SK-N-MC (cell line): ENCODE results near the gene RBM20.

Experiments
- EZH2 ChIP-seq: fragments of 200-600 bp; sonication (generic); IDR thresholded peaks from one replicate; pipeline ENCODE4 v1.6.1; 2017; ENCODE audit warnings: antibody characterized with exemption
- FOXP2 ChIP-seq: optimal IDR thresholded peaks from 2 replicates; pipeline ENCODE3; 2011; ENCODE audit warnings: mild to moderate bottlenecking, moderate library complexity; ENCODE audit not compliant: insufficient read depth; ENCODE audit errors: extremely low read length, control extremely low read depth
- POLR2AphosphoS5 ChIP-seq: IDR thresholded peaks from 2 replicates; pipeline ENCODE4 v1.6.1; 2012; ENCODE audit warnings: mild to moderate bottlenecking, low read depth, low read length, borderline replicate concordance

- no peak for TF ChIP-seq EZH2
- TF ChIP-seq POLR2AphosphoS5, result no peak
- TF ChIP-seq FOXP2, result no peak
Observed at GRCh38 chr10:110684800-110685446, 40.8 kb downstream of the RBM20 start.
